GM18520 (cell line): ENCODE results near the gene RFX2.

Experiments
- ATAC-seq: cut with Tn5 transposase; IDR thresholded peaks from one replicate; pipeline ENCODE4 v1.9.1; 2021; ENCODE audit not compliant: unreplicated experiment

The RFX2 gene

GRCh38 chr19:5959260-5960004 lies 150.9 kb downstream of the RFX2 start:
- no peak for ATAC-seq

GRCh38 chr19:5958851-5959122 lies 151.5 kb downstream of the RFX2 start:
- ATAC-seq: no peak

DNA sequence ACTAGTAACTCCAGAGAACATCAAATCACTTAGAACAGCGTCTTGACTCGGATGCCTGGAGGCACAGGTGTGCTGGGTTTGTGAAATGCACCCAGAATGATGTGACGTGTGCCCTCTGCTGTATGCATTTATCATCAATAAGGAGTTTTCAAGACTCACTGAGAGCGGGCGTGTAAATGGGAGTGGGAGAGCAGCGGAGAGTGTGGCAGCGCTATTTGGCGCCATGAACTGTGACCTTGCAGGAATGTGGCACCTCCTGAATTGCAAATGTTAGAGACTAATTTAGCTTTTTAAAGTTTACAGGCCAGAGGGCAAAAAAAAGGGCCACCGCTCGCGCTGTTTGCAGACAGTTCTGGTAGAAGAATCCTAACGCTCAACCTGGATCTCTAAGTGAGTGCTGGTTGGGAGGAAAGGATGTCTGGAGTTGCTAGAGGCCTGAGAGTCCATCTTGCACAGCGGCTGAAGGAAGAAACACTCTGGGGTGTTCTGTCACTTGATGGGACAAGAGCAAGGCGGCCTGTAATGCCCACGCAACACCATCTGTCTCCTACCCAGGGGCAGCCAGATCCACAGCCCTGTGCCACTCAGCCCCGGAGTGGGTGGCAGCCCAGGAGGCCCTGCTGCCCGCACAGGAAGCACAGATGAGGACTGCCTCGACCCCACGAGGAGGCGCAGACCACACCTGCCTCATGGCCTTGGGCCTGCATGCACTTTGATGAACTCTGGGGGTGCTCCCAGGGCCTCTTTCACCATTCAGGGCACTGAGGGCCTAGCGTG lies 152.0 kb downstream of the RFX2 start:
- no peak for ATAC-seq

GRCh38 chr19:5957170-5957569 lies 153.1 kb downstream of the RFX2 start:
- no peak for ATAC-seq

- no peak for ATAC-seq
Observed at GRCh38 chr19:5956728-5957127, 153.6 kb downstream of the RFX2 start.

GRCh38 chr19:5956323-5956722 lies 154.0 kb downstream of the RFX2 start:
- ATAC-seq: no peak

- ATAC-seq: no peak
Observed at GRCh38 chr19:5955636-5955935, 154.7 kb downstream of the RFX2 start.

GRCh38 chr19:5954293-5954692 lies 156.0 kb downstream of the RFX2 start:
- ATAC-seq: no peak

GRCh38 chr19:5953680-5954213 lies 156.6 kb downstream of the RFX2 start:
- ATAC-seq: no peak

- ATAC-seq: no peak
Observed at GRCh38 chr19:5953030-5953589, 157.2 kb downstream of the RFX2 start.

DNA sequence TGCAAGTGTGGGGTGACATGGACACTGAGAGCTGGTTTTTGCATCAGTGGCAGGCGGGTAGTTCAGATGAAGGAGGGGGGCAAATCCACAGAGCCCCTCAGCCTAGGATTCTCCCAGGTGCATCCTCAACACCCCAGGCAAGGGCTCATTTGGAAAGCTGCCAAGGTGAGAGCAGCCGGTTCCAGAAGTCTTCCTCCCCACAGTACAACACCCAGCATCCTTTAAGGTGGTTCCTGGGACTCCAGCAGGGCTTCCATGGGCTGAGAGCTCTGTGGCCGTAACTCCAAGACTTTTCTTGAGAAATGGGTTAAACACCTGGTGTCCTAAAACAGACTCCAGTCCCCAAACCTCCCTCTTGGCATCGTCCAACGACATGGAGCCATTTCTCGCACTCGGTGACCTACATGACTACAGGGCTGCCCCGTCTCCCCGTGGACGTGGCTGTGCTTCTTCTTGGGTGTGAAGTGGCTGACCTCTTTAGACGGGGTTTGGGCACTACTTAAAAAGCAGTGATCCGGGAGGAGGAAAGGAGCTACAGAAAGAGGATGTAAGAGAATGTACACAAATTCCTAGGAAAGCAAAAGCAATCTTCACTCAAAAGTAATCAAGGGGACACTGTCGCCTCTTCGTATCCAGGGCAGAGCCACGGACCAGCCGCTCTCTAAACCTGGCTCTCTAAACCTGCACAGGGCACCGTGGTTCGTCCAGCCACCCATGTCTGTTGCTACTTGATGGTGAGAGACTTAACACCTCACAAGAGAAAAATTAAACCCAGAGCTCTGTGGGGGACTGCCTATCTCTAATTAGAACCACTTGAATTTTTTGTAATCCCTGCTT lies 157.9 kb downstream of the RFX2 start:
- ATAC-seq: no peak

- ATAC-seq: no peak
Observed at GRCh38 chr19:5951338-5951861, 158.9 kb downstream of the RFX2 start.

DNA sequence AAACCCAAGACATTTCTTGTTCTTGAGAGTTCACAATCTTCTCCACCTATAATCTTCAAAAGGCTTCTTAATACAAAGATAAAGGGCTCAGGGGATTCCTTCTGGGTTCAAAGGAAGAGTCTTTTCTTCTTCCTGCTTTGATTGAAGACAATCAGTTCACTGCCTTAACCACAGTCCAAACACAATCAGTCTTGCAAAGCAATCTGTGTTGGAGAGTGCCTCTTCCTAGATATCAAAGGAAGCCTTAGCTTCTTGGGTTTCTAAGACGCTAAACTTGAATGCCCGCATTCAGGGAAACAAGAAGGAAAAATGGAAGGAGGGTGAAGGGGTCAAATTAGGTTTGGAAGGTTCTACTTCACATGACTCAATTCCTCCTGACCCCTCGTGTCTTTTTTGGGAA lies 159.6 kb downstream of the RFX2 start:
- no peak for ATAC-seq

DNA sequence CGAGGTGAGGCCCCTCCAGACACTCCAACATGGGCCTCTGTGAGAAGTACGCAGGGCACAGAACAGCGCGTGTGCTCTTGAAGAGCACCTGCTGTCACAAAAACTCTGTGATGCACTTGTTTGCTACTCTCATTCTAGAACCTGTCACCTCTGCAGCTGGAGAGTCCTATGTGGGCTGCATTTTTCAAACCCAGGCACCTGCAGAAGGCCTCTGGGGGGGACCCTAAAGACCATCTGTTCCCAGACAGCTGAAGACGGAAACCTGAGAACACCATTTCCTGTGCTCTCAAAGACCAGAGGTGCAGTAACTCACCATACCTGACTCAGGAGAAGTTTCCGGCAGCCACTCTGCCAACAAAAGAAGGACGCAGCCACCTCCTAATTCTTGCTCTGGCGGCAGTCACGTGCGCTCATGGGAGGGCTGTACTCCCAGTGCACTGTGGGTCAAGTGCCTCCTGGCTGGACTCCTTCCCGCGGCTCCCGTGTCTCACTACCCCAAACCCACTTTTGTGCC lies 160.5 kb downstream of the RFX2 start:
- ATAC-seq: no peak

DNA sequence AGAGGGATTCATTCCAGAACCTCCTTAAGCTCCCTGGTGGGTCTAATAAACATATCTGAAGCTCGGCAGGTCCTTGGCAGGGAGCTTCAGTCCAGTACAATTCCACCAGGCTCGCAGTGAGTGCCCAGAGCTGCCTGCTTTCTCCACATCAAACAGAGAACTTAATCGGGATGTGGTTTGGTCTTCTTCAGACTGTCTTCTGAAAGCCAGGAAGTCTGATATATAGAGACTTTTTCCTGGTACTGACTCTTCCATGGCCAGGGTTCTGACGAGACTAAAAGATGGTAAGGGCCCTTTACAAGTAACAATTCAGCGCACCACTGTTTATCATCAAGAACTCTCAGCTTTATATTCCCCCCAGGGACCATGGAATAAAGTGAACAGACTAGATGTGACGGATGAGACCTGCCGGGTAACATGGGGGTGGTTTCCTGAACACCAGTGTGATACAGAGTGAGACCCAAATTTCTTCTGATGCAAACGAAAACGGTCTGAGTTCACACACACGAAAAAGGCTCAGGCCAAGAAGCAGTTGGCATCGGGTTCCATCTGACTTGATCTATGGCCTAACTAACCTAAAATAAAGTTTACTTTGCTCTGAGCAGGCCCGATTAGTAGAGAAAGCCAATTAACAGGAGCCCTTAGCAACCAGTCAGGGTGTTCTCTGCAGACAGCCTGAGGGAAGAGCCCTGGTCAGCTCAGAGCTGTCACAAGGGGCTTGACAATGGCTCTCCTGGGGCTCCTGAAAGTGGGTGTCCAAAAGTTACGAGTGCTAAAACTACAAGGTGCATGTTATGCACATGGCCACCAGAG lies 161.3 kb downstream of the RFX2 start:
- ATAC-seq: no peak

- ATAC-seq: no peak
Observed at GRCh38 chr19:5947435-5947834, 162.9 kb downstream of the RFX2 start.

DNA sequence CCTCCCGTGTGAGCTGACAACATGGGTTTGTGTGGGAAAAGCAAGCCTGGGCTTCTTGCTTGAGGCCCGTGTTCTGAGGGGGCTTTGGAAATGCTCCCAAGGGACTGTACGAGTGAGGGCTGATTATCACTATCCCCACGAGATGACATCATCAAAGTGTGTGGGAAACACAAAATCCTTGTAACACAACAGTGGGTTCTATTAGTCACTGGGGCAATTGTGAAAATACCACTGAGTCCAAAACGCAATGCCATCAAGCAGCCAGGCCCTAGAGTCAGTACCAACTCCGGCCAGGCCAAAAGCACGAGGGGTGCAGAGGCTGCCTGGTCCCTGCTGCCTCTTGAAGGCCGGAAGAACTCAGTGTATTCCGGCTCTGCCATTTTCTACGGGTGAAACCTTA lies 166.7 kb downstream of the RFX2 start:
- no peak for ATAC-seq
